Neural progenitor cell (in vitro differentiated cells): ENCODE measurements around the gene DTX4.

Experiments
- EZH2 ChIP-seq: fragments of 200-600 bp; sonication (generic); IDR thresholded peaks from 2 replicates; pipeline ENCODE4 v1.6.1; 2017; ENCODE audit warnings: antibody characterized with exemption, mild to moderate bottlenecking, moderate library complexity
- EZH2phosphoT487 ChIP-seq: fragments of 200-600 bp; sonication (generic); IDR thresholded peaks from 2 replicates; pipeline ENCODE4 v1.6.1; 2017; ENCODE audit warnings: antibody characterized with exemption
- TF ChIP-seq, protein P1 (sequence below): fragments of 200-600 bp; sonication (generic); IDR thresholded peaks from 2 replicates; pipeline ENCODE4 v1.5.1; 2017; ENCODE audit warnings: antibody characterized with exemption, mild to moderate bottlenecking

DNA sequence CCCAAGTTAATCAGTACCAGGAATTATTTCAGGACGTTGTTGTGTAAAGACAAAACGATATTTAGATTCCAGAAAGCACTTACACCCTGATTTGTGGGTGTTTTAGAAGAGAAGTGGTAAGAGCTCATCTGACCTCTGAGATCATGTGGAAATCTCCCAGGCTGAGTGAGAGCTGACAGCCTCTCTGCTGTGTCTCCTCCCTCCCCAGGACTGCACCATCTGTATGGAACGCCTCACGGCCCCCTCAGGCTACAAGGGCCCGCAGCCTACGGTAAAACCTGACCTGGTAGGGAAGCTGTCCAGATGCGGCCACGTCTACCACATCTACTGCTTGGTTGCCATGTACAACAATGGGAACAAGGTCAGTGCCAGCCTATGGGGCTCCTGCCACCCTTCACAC lies 20.0 kb downstream of the DTX4 start:
- TF ChIP-seq, protein P1, sequence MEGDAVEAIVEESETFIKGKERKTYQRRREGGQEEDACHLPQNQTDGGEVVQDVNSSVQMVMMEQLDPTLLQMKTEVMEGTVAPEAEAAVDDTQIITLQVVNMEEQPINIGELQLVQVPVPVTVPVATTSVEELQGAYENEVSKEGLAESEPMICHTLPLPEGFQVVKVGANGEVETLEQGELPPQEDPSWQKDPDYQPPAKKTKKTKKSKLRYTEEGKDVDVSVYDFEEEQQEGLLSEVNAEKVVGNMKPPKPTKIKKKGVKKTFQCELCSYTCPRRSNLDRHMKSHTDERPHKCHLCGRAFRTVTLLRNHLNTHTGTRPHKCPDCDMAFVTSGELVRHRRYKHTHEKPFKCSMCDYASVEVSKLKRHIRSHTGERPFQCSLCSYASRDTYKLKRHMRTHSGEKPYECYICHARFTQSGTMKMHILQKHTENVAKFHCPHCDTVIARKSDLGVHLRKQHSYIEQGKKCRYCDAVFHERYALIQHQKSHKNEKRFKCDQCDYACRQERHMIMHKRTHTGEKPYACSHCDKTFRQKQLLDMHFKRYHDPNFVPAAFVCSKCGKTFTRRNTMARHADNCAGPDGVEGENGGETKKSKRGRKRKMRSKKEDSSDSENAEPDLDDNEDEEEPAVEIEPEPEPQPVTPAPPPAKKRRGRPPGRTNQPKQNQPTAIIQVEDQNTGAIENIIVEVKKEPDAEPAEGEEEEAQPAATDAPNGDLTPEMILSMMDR = no peak
- TF ChIP-seq EZH2phosphoT487 = no peak
- TF ChIP-seq EZH2 = no peak
